HEK293 (cell line): ENCODE data around the gene RNF44.

Experiments used
- HOXC10 ChIP-seq: sonication (generic); formaldehyde crosslinking; IDR thresholded peaks from 2 replicates; pipeline ENCODE4 v1.8.1; 2023; ENCODE audit warnings: mild to moderate bottlenecking, missing genetic modification reagents
- IKZF3 ChIP-seq: fragments of 450-650 bp; IDR thresholded peaks from 2 replicates; pipeline ENCODE4 v1.5.0; 2018; ENCODE audit warnings: missing biosample characterization, mild to moderate bottlenecking, missing genetic modification characterization, moderate library complexity
- KLF8 ChIP-seq: fragments of 450-650 bp; formaldehyde crosslinking; IDR thresholded peaks from 2 replicates; pipeline ENCODE4 v1.5.1; 2016; ENCODE audit warnings: missing biosample characterization, missing genetic modification characterization
- OSR2 ChIP-seq: fragments of 450-650 bp; formaldehyde crosslinking; IDR thresholded peaks from 2 replicates; pipeline ENCODE4 v1.5.1; 2016; ENCODE audit warnings: missing biosample characterization, missing genetic modification characterization
- PRDM6 ChIP-seq: fragments of 450-650 bp; formaldehyde crosslinking; IDR thresholded peaks from 2 replicates; pipeline ENCODE4 v1.5.1; 2017; ENCODE audit warnings: missing biosample characterization, missing genetic modification characterization
- RBAK ChIP-seq: fragments of 450-650 bp; formaldehyde crosslinking; IDR thresholded peaks from 2 replicates; pipeline ENCODE4 v1.5.1; 2016; ENCODE audit warnings: missing biosample characterization, missing genetic modification characterization
- SETDB1 ChIP-seq: IDR thresholded peaks from one replicate; pipeline ENCODE4 v1.6.1; 2017; ENCODE audit warnings: mild to moderate bottlenecking, low read length, moderate library complexity, mixed read lengths; ENCODE audit not compliant: insufficient read length
- SP3 ChIP-seq: fragments of 450-650 bp; formaldehyde crosslinking; IDR thresholded peaks from 2 replicates; pipeline ENCODE4 v1.5.1; 2016; ENCODE audit warnings: missing biosample characterization, missing genetic modification characterization
- TRIM28 ChIP-seq: IDR thresholded peaks from 2 replicates; pipeline ENCODE4 v1.6.1; 2011; ENCODE audit warnings: low read length, control low read depth, borderline replicate concordance
- TSHZ1 ChIP-seq: fragments of 450-650 bp; formaldehyde crosslinking; IDR thresholded peaks from 2 replicates; pipeline ENCODE4 v1.5.1; 2016; ENCODE audit warnings: missing biosample characterization, missing genetic modification characterization, borderline replicate concordance
- ZBTB20 ChIP-seq: fragments of 450-650 bp; formaldehyde crosslinking; IDR thresholded peaks from 2 replicates; pipeline ENCODE4 v1.5.1; 2016; ENCODE audit warnings: missing biosample characterization, missing genetic modification characterization
- ZBTB44 ChIP-seq: fragments of 450-650 bp; IDR thresholded peaks from 2 replicates; pipeline ENCODE4 v1.5.1; 2018; ENCODE audit warnings: missing biosample characterization, mild to moderate bottlenecking, missing genetic modification characterization
- ZBTB48 ChIP-seq: fragments of 450-650 bp; formaldehyde crosslinking; IDR thresholded peaks from 2 replicates; pipeline ENCODE4 v1.5.1; 2016; ENCODE audit warnings: missing biosample characterization, missing genetic modification characterization
- ZNF132 ChIP-seq: fragments of 450-650 bp; formaldehyde crosslinking; IDR thresholded peaks from 2 replicates; pipeline ENCODE4 v1.5.1; 2017; ENCODE audit warnings: missing biosample characterization, missing genetic modification characterization, borderline replicate concordance
- ZNF18 ChIP-seq: fragments of 450-650 bp; formaldehyde crosslinking; IDR thresholded peaks from 2 replicates; pipeline ENCODE4 v1.5.1; 2016; ENCODE audit warnings: missing biosample characterization, missing genetic modification characterization
- ZNF2 ChIP-seq: fragments of 450-650 bp; formaldehyde crosslinking; IDR thresholded peaks from 2 replicates; pipeline ENCODE4 v1.5.1; 2016; ENCODE audit warnings: missing biosample characterization, missing genetic modification characterization
- ZNF223 ChIP-seq: fragments of 450-650 bp; formaldehyde crosslinking; IDR thresholded peaks from 2 replicates; pipeline ENCODE4 v1.5.1; 2016; ENCODE audit warnings: missing biosample characterization, missing genetic modification characterization
- ZNF335 ChIP-seq: fragments of 450-650 bp; formaldehyde crosslinking; conservative IDR thresholded peaks from 2 replicates; pipeline ENCODE4 v1.5.1; 2016; ENCODE audit warnings: missing biosample characterization, missing genetic modification characterization
- ZNF501 ChIP-seq: fragments of 450-650 bp; formaldehyde crosslinking; IDR thresholded peaks from 2 replicates; pipeline ENCODE4 v1.5.1; 2016; ENCODE audit warnings: missing biosample characterization, missing genetic modification characterization
- ZNF518A ChIP-seq: fragments of 450-650 bp; formaldehyde crosslinking; conservative IDR thresholded peaks from 2 replicates; pipeline ENCODE4 v1.5.1; 2016; ENCODE audit warnings: low read depth, missing biosample characterization, missing genetic modification characterization
- ZNF585B ChIP-seq: fragments of 450-650 bp; formaldehyde crosslinking; IDR thresholded peaks from 2 replicates; pipeline ENCODE4 v1.5.1; 2016; ENCODE audit warnings: missing biosample characterization, missing genetic modification characterization
- ZNF629 ChIP-seq: fragments of 450-650 bp; formaldehyde crosslinking; IDR thresholded peaks from 2 replicates; pipeline ENCODE4 v1.5.1; 2017; ENCODE audit warnings: missing biosample characterization, missing genetic modification characterization
- ZNF654 ChIP-seq: fragments of 450-650 bp; formaldehyde crosslinking; IDR thresholded peaks from 2 replicates; pipeline ENCODE4 v1.5.1; 2016; ENCODE audit warnings: low read depth, missing biosample characterization, missing genetic modification characterization
- ZNF658 ChIP-seq: fragments of 450-650 bp; formaldehyde crosslinking; IDR thresholded peaks from 2 replicates; pipeline ENCODE4; 2016; ENCODE audit warnings: missing biosample characterization, missing genetic modification characterization
- ZNF670 ChIP-seq: fragments of 450-650 bp; formaldehyde crosslinking; IDR thresholded peaks from 2 replicates; pipeline ENCODE4 v1.5.1; 2016; ENCODE audit warnings: missing biosample characterization, missing genetic modification characterization, low read depth
- ZNF830 ChIP-seq: fragments of 450-650 bp; IDR thresholded peaks from 2 replicates; pipeline ENCODE4 v1.5.0; 2018; ENCODE audit warnings: missing biosample characterization, missing genetic modification characterization, low read depth, mild to moderate bottlenecking, moderate library complexity
- ZSCAN23 ChIP-seq: fragments of 450-650 bp; formaldehyde crosslinking; IDR thresholded peaks from 2 replicates; pipeline ENCODE4 v1.5.1; 2016; ENCODE audit warnings: missing biosample characterization, missing genetic modification characterization

Gene RNF44

GRCh38 chr5:176537554-176538229 is 490 bp upstream of the RNF44 start (continued):
- TF ChIP-seq RBAK (tag by site-specific recombination) (no peak), TRIM28 (no peak), ZBTB44 (0 out of 2 replicates have a peak, but pooled peaks have one; percentile 9), OSR2 (tag by site-specific recombination) (no peak), SP3 (tag by site-specific recombination) (peak; percentile 71), KLF8 (0 out of 2 replicates have a peak, but pooled peaks have one; percentile 74), ZBTB20 (tag by site-specific recombination) (no peak), ZNF2 (peak; percentile 73; the same call in 1 of the 2 replicates), ZNF585B (tag by site-specific recombination) (no peak), HOXC10 (CRISPR knock-in tag) (no peak), ZNF223 (tag by site-specific recombination) (no peak), PRDM6 (tag by site-specific recombination) (no peak), ZNF658 (no peak), ZSCAN23 (tag by site-specific recombination) (no peak), ZNF670 (tag by site-specific recombination) (no peak), ZNF18 (tag by site-specific recombination) (no peak), ZNF335 (tag by site-specific recombination) (peak; percentile 88), ZNF518A (tag by site-specific recombination) (no peak), ZNF654 (tag by site-specific recombination) (no peak), ZNF501 (peak; percentile 79; the same call in 1 of the 2 replicates), SETDB1 (no peak), ZNF132 (tag by site-specific recombination) (no peak), IKZF3 (no peak), ZBTB48 (no peak; the same call in 1 of the 2 replicates), ZNF629 (peak; percentile 100), ZNF830 (tag by site-specific recombination) (no peak), TSHZ1 (tag by site-specific recombination) (no peak; the same call in 1 of the 2 replicates)
